Esophagus muscularis mucosa (tissue), 4 donors: ENCODE results near the gene ASAP2. TPM values are rescaled to one million over a fixed set of nuclear protein-coding genes. Genes with fewer than 3 reads are reported as not detected.

Experiments
- DNase-seq: peaks from one replicate; pipeline ENCODE4 v3.0.0-alpha.2; 2017; ENCODE audit errors: extremely low spot score
- H3K27ac ChIP-seq, 4 donors: fragments of 200-600 bp; sonication (generic); replicated peaks in 1 of 4; 1 replicate in 3 of 4; 2 replicates in 1 of 4; pipeline ENCODE4 v1.5.1; 2016 to 2019; ENCODE audit warnings: mild to moderate bottlenecking in 1 of 4
- H3K27me3 ChIP-seq, 4 donors: fragments of 200-600 bp; sonication (generic); one replicate each; pipeline versions ENCODE4 v1.5.1 to v1.6.0; 2016 to 2019
- H3K36me3 ChIP-seq, 4 donors: fragments of 200-600 bp; sonication (generic); one replicate each; pipeline ENCODE4 v1.5.1; 2016 to 2019
- H3K4me1 ChIP-seq, 4 donors: fragments of 200-600 bp; sonication (generic); one replicate each; pipeline ENCODE4 v1.5.1; 2016 to 2019
- H3K4me3 ChIP-seq, 4 donors: fragments of 200-600 bp; sonication (generic); 1 replicate in 2 of 4; 2 replicates in 2 of 4; pipeline ENCODE4 v1.5.1; 2016 to 2019; ENCODE audit warnings: mild to moderate bottlenecking in 4 of 4, moderate library complexity in 1 of 4
- H3K9me3 ChIP-seq, 4 donors: fragments of 200-600 bp; sonication (generic); 1 replicate in 3 of 4; 2 replicates in 1 of 4; pipeline ENCODE4 v1.5.1; 2016 to 2019
- EP300 ChIP-seq: sonication (generic); formaldehyde crosslinking; IDR thresholded peaks from one replicate; pipeline ENCODE4 v1.6.1; 2017; ENCODE audit warnings: antibody characterized with exemption
- POLR2A ChIP-seq: fragments of 450-650 bp; IDR thresholded peaks from one replicate; pipeline ENCODE4 v1.6.1; 2017; ENCODE audit warnings: antibody characterized with exemption, moderate library complexity, mild to moderate bottlenecking, low read depth
- POLR2AphosphoS5 ChIP-seq, 2 donors: sonication (generic); formaldehyde crosslinking; IDR thresholded peaks; one replicate each; pipeline ENCODE4 v1.6.1; 2017; ENCODE audit warnings: antibody characterized with exemption in 2 of 2
- WGBS: methylation state at CpG from one replicate; pipeline ENCODE4 v1.1.5; 2018; 5-methylcytosine and 5-hydroxymethylcytosine counted together
- intact Hi-C: fragments of 100-400 bp; cut with DNase I; formaldehyde crosslinking; loops from one replicate; pipeline ENCODE4 v1.15.1; 2023
- total RNA-seq, 4 donors: library from RNA; depleted of rRNA; stranded (reverse); fragments of >200 nt; gene quantifications; one replicate each; pipeline versions ENCODE4 v1.1.0 to v1.2.1, GENCODE V29; 2016
- TF ChIP-seq, protein P1 (sequence below), 3 experiments: fragments of 200-600 bp in 2 of 3; fragments of 450-650 bp in 1 of 3; sonication (generic) in 2 of 3; IDR thresholded peaks; one replicate each; pipeline ENCODE4 v1.5.1; 2017 to 2019; ENCODE audit warnings: antibody characterized with exemption in 3 of 3, mild to moderate bottlenecking in 2 of 3, moderate library complexity in 1 of 3

Gene ASAP2
- total RNA-seq, 4 donors from 2014 or later = 18.7 to 24.0 (median 21.3) TPM

DNA sequence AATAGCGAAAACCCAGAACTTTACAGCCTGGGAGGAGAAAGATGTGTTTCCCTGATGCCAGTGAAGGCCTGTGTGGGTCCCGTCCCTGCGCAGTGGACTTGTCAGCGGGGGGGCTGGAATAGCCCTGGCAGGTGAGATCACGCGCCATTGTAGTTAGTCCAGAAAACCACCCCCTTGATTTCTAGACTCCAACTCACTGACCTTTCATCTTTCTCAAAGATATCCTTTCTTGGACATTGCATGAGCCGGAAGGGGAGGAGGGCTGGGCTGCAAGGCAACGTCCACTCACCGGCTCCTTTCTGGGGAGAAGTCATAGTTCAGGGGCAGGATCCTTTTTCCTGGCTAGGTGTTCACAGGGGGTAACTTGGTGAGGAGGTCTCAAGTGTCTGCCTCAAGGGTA is 22.3 kb upstream of the ASAP2 start:
- no peak for DNase-seq
- WGBS = 90% methylated on average over 9 of the region's 9 CpGs
- H3K4me3 ChIP-seq = no peak overlapping the region
- H3K36me3 ChIP-seq = no peaks in the 10 kb centered on the region
- no peaks in the 10 kb centered on the region for H3K9me3 ChIP-seq
- H3K4me1 ChIP-seq = peaks cover 14 to 24% (median 19%) of the 10 kb centered on the region in 4 donors
- intact Hi-C loops = no loop called here
- H3K27ac ChIP-seq = no peak overlapping the region
- TF ChIP-seq EP300 (no peak), POLR2A (no peak), POLR2AphosphoS5 (IDR thresholded peaks at IDR 0.05) (no peak)
- TF ChIP-seq, protein P1, sequence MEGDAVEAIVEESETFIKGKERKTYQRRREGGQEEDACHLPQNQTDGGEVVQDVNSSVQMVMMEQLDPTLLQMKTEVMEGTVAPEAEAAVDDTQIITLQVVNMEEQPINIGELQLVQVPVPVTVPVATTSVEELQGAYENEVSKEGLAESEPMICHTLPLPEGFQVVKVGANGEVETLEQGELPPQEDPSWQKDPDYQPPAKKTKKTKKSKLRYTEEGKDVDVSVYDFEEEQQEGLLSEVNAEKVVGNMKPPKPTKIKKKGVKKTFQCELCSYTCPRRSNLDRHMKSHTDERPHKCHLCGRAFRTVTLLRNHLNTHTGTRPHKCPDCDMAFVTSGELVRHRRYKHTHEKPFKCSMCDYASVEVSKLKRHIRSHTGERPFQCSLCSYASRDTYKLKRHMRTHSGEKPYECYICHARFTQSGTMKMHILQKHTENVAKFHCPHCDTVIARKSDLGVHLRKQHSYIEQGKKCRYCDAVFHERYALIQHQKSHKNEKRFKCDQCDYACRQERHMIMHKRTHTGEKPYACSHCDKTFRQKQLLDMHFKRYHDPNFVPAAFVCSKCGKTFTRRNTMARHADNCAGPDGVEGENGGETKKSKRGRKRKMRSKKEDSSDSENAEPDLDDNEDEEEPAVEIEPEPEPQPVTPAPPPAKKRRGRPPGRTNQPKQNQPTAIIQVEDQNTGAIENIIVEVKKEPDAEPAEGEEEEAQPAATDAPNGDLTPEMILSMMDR (IDR thresholded peaks at IDR 0.05) = no peak
- H3K27me3 ChIP-seq = no peaks in the 10 kb centered on the region

DNA sequence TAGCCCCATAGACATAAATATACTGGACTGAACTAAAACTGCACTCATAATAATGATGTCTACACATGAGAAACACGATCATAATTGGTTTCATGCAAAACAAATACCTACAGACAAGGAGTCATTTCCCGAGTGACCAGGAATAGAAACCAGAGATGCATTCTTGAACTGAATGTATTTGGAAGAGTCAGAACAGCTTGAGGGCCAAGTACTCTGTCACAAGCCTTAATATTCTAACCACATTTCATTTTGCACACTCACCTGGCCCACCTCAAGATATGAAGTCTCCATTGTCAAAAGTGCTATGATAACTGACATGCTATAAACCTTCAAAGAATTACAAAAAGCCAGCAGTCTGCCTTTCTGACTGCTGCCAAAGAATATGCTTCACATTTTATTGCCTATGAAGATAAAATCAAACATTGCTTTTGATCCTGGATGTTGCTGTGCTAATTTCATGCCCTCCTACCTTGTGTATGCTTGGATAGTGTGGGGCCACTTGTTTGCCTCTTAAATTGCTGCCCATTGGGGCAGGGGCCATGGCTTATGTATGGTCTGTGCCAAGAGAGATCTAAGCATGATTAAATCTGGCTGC is 18.9 kb upstream of the ASAP2 start:
- Histone ChIP-seq H3K4me3 (no peak overlapping the region), H3K9me3 (no peaks in the 10 kb centered on the region), H3K36me3 (no peaks in the 10 kb centered on the region), H3K27ac (peak overlapping the region in 3 of 4 donors; percentile 24 to 58 (median 36)), H3K4me1 (peaks cover 19 to 34% (median 29%) of the 10 kb centered on the region in 4 donors), H3K27me3 (no peaks in the 10 kb centered on the region)
- intact Hi-C loops = no loop called here
- DNase-seq = no peak
- WGBS = 58% methylated on average over 2 of the region's 2 CpGs
- TF ChIP-seq, protein P1 (IDR thresholded peaks at IDR 0.05) = no peak
- TF ChIP-seq POLR2AphosphoS5 (IDR thresholded peaks at IDR 0.05) (no peak), EP300 (no peak), POLR2A (no peak)

DNA sequence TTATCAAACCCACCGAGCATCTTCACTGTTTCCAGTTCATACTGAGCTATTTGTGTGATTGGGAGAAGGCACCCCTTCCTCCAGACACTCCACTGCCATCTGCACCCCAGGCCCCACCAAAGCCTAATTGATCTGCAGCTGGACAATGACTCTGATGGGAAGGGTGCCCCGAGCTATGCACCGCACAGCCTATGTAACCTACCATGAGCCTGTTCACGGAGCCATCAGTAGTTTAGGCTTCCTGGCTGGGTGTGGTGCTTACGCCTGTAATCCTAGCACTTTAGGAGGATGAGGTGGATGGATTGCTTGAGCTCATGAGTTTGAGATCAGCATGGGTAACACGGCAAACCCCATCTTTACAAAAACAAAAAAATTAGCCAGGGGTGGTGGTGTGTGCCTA is 17.8 kb upstream of the ASAP2 start:
- Histone ChIP-seq H3K9me3 (no peaks in the 10 kb centered on the region), H3K27ac (peak overlapping the region in 2 of 4 donors; percentile 10 to 69), H3K36me3 (no peaks in the 10 kb centered on the region), H3K27me3 (no peaks in the 10 kb centered on the region), H3K4me3 (no peak overlapping the region), H3K4me1 (peaks cover 20 to 40% (median 35%) of the 10 kb centered on the region in 4 donors)
- 96% methylated on average over 6 of the region's 6 CpGs for WGBS
- intact Hi-C loops = no loop called here
- TF ChIP-seq EP300 = no peak
- TF ChIP-seq, protein P1 (IDR thresholded peaks at IDR 0.05) = no peak
- TF ChIP-seq POLR2A = no peak
- TF ChIP-seq POLR2AphosphoS5 (IDR thresholded peaks at IDR 0.05) = no peak
- DNase-seq = peak; percentile 86

DNA sequence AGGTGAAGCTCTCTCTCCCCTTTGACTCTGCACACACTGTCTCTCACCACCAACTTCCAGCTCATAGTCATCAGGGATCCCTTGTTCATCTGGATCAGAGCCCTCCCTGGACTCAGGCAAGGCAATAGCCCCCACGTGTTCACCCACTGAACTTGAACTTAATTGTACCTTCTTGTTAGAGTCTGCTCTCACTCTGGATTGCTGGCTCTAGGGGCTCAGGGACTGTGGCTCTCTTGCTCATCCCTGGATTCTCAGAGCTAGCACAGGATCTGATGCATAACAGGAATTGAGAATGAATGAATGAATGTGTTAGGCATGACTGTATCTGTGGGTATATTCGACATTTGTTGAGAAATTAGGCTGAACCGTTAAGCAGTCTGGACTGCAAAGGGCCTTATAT is 16.7 kb upstream of the ASAP2 start:
- no peak for TF ChIP-seq EP300
- no peak for TF ChIP-seq POLR2A
- TF ChIP-seq, protein P1 (IDR thresholded peaks at IDR 0.05) = no peak
- no peak for TF ChIP-seq POLR2AphosphoS5 (IDR thresholded peaks at IDR 0.05)
- DNase-seq = no peak
- Histone ChIP-seq H3K27me3 (no peaks in the 10 kb centered on the region), H3K4me1 (peaks cover 23 to 44% (median 37%) of the 10 kb centered on the region in 4 donors), H3K36me3 (no peaks in the 10 kb centered on the region), H3K4me3 (no peak overlapping the region), H3K27ac (peak overlapping the region in 3 of 4 donors; percentile 69 to 83 (median 79)), H3K9me3 (no peaks in the 10 kb centered on the region)
- intact Hi-C loops = no loop called here
- WGBS = 94% methylated on average over 3 of the region's 3 CpGs

DNA sequence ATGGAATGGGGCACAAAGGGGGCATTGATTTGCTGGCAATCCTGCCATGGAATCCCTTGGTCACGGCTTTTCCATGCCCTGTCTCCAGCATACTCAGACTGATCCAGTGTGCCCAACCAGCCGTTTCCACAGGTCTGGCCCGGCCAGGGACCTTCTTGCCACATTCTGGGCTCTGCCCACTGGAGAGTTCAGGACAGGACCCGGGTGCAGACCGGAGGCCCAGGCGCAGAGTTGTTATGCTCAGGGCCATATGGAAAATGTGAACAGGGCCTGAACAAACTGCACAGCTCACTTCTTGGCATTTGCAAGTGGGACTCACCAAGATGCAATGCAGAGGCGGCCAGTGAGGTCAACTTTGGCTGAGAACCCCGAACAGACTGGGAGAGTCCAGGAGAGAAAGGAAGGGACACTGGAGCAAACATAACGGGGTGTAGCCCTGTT is 15.6 kb upstream of the ASAP2 start:
- peak overlapping the region; percentile 50 to 83 (median 74) for H3K27ac ChIP-seq
- intact Hi-C loops = no loop called here
- no peaks in the 10 kb centered on the region for H3K9me3 ChIP-seq
- DNase-seq = no peak
- 16% methylated on average over 7 of the region's 9 CpGs for WGBS
- no peaks in the 10 kb centered on the region for H3K27me3 ChIP-seq
- H3K4me3 ChIP-seq = no peak overlapping the region
- no peaks in the 10 kb centered on the region for H3K36me3 ChIP-seq
- H3K4me1 ChIP-seq = peaks cover 23 to 44% (median 37%) of the 10 kb centered on the region in 4 donors
- peak; percentile 65 to 66 for TF ChIP-seq POLR2AphosphoS5 (IDR thresholded peaks at IDR 0.05)
- TF ChIP-seq, protein P1 (IDR thresholded peaks at IDR 0.05) = no peak
